Large intestine (tissue), 3 donors: ENCODE data around the gene ATP10D. TPM values are rescaled to one million over a fixed set of nuclear protein-coding genes. Genes with fewer than 3 reads are reported as not detected.
"Not testable (repeated sequence)": the region's sequence is repeated elsewhere in the genome, so short reads cannot be mapped to it uniquely, and the experiment has no call there.

Source experiments
- DNase-seq, 2 donors: peaks; one replicate each; pipeline versions ENCODE4 v3.0.0 to v3.0.0-alpha.2; 2013
- H3K27ac ChIP-seq: one replicate; pipeline ENCODE4 v1.5.1; 2013; ENCODE audit warnings: low read length
- H3K27me3 ChIP-seq: 2 replicates; pipeline ENCODE4 v1.6.1; 2013; ENCODE audit warnings: low read length; ENCODE audit not compliant: control insufficient read depth, insufficient read depth
- H3K36me3 ChIP-seq: 2 replicates; pipeline ENCODE4 v1.6.1; 2013; ENCODE audit warnings: low read length; ENCODE audit not compliant: control insufficient read depth, insufficient read depth
- H3K4me1 ChIP-seq: one replicate; pipeline ENCODE4 v1.6.1; 2013; ENCODE audit warnings: low read length; ENCODE audit not compliant: control insufficient read depth, insufficient read depth
- H3K4me3 ChIP-seq: one replicate; pipeline ENCODE4 v1.5.1; 2013; ENCODE audit warnings: low read length
- H3K9me3 ChIP-seq: one replicate; pipeline ENCODE4 v1.6.1; 2013; ENCODE audit warnings: mild to moderate bottlenecking, low read depth, low read length, moderate library complexity; ENCODE audit not compliant: control insufficient read depth
- WGBS: methylation state at CpG from one replicate; pipeline ENCODE4 v1.1.5; 2013; ENCODE audit warnings: low lambda C conversion rate; ENCODE audit not compliant: insufficient coverage; 5-methylcytosine and 5-hydroxymethylcytosine counted together
- polyA plus RNA-seq: library from polyadenylated mRNA; unstranded; fragments of 120-200 nt; gene quantifications from one replicate; pipeline ENCODE4 v1.2.1, GENCODE V29; 2013

ATP10D gene
- polyA plus RNA-seq, 1 donor: 16.2 TPM

DNA sequence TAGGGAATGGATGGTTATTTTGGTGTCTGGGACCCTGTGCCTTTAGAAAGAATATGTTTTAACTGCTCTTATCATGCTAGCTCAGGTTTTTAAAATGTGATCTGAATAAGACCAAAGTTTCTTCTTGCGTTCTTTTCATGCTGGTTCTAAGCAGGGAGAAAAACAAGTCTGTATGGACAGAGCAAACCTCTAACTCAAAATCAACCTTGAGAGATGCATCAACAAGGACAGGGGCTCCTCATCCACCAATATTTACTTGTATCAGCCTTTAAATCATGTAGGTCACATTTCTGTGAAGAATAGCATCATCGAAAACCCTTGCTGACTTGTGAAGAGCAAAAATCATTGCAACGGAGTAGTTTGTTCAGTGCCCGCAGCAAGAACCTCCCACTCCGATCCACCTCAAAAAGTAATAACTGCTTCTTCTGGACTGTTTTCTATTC, 1.2 kb downstream of the ATP10D start:
- Histone ChIP-seq H3K27me3 (no peaks in the 10 kb centered on the region), H3K4me3 (peak overlapping the region; percentile 66), H3K4me1 (no peaks in the 10 kb centered on the region), H3K27ac (peak overlapping the region; percentile 88), H3K36me3 (no peaks in the 10 kb centered on the region), H3K9me3 (no peaks in the 10 kb centered on the region)
- WGBS: 50% methylated on average over 2 of the region's 5 CpGs
- peak in 1 of 2 donors; percentile 35 for DNase-seq

DNA sequence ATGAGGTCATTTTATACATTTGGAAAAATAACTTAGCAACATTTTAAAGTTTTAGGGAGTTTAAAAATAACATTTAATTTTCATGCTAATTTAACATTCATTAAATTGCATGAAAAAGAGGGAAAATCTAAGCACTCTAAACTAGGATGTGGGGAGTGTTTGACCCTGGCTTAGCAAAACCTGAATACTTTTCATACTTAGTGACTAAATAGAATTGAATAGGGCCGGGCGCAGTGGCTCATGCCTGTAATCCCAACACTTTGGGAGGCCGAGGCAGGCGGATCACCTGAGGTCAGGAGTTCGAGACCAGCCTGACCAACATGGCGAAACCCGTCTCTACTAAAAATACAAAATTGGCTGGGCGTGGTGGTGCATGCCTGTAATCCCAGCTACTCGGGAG, 1.7 kb downstream of the ATP10D start:
- H3K4me3 ChIP-seq, H3K27ac ChIP-seq, H3K27me3 ChIP-seq, H3K9me3 ChIP-seq, DNase-seq, H3K36me3 ChIP-seq, H3K4me1 ChIP-seq: not testable (repeated sequence)
- no CpG with 5 or more reads among the region's 9 CpGs for WGBS

DNA sequence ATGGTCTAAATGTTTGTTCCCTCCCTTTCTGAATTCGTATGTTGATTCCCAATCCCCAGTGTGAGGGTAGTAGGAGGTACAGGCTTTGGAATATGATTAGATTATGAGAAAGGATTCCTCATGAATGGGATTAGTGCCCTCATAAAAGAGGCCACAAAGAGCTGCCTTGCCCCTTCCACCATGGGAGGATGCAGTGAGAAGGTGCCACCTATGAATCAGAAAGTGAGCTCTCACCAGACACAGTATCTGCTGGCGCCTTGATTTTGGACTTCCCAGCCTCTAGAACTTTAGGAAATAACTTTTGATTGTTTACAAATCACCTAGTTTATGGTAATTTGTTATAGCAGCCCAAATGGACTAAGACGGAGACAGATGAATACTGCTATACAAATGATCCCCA, 3.6 kb downstream of the ATP10D start:
- no peaks in the 10 kb centered on the region for H3K27me3 ChIP-seq
- DNase-seq: no peak
- no peaks in the 10 kb centered on the region for H3K9me3 ChIP-seq
- H3K36me3 ChIP-seq: no peaks in the 10 kb centered on the region
- no peak overlapping the region for H3K4me3 ChIP-seq
- no peak overlapping the region for H3K27ac ChIP-seq
- H3K4me1 ChIP-seq: no peaks in the 10 kb centered on the region
- 0% methylated on average over 1 of the region's 3 CpGs for WGBS

DNA sequence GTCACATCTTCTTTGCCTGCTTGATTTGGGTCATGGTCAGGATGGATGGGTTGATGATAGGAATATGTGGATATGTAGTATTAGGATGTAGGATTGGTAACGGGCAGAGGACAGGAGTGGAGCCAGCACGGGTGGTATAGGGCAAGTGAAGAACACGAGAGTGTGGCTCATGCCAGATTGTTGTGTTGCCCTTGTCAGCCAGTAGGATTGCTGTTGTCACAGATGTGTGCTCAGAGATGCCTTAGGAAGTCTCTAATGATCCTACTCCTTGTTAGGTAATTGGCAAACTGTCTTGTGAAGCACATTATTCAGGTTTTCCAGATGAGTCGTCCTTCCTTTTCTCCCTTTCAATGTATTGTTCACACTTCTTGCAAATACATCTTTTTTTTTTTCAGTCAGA, 5.5 kb downstream of the ATP10D start:
- DNase-seq: no peak
- no peak overlapping the region for H3K4me3 ChIP-seq
- no peaks in the 10 kb centered on the region for H3K9me3 ChIP-seq
- no peaks in the 10 kb centered on the region for H3K36me3 ChIP-seq
- no peak overlapping the region for H3K27ac ChIP-seq
- 73% methylated on average over 3 of the region's 4 CpGs for WGBS
- H3K27me3 ChIP-seq: no peaks in the 10 kb centered on the region
- H3K4me1 ChIP-seq: no peaks in the 10 kb centered on the region

DNA sequence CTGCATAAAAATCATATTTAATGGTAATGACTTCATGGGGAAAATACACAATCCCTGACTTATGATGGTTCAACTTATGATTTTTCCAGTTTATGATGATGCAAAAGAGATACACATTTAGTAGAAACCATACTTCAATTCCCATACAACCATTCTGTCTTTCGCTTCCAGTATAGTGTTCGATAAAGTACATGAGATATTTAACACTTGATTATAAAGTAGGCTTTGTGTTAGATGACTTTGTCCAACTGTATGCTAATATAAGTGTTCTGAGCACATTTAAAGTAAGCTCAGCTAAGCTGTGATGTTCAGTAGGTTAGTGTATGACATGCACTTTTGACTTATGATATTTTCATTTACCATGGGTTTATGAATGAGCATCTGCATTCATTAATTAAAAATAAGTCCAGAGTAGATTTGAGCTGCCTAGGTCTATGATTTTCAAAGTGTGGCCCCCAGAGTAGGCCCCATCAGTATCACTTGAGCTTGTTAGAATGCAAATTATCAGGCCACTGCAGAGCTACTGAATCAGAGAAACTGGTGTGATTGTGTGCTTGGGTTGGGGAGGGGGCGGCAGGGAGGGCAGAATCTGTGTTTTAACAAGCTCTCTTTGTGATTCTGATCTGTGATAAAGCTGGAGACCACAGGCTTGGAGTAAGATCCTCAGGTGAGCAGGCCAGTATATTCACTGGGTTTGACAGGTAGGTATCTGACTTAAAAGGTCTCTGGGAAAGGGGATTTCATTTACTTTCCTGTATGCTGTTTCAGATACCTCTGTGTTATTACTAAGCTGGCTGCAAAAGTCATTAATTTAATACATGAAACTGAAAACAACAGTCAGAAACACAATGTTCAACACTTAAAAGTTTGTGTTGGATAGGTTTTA, 8.4 kb downstream of the ATP10D start:
- H3K27ac ChIP-seq: no peak overlapping the region
- H3K36me3 ChIP-seq: no peaks in the 10 kb centered on the region
- no peaks in the 10 kb centered on the region for H3K4me1 ChIP-seq
- H3K9me3 ChIP-seq: no peaks in the 10 kb centered on the region
- H3K27me3 ChIP-seq: no peaks in the 10 kb centered on the region
- no peak overlapping the region for H3K4me3 ChIP-seq
- no peak for DNase-seq
- WGBS: 100% methylated on average over 2 of the region's 3 CpGs

DNA sequence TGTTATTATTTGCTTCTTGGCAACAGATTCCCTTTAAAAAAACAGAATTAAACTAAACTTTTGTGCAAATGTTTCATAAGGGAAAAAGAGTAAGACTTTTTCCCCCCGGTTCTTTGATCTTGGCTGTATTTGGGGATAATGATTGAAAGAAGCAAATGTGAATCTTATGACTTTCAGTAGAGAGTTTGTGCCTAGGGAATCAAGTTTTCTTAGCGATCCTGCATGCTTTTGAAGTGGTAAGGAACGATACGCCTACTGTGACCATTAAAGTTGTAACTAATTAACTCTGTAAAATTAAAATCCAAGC, 9.0 kb downstream of the ATP10D start:
- Histone ChIP-seq H3K27me3 (no peaks in the 10 kb centered on the region), H3K9me3 (no peaks in the 10 kb centered on the region), H3K36me3 (no peaks in the 10 kb centered on the region), H3K4me1 (no peaks in the 10 kb centered on the region), H3K4me3 (no peak overlapping the region), H3K27ac (no peak overlapping the region)
- DNase-seq: no peak
- no CpG with 5 or more reads among the region's 4 CpGs for whole genome bisulfite sequencing

DNA sequence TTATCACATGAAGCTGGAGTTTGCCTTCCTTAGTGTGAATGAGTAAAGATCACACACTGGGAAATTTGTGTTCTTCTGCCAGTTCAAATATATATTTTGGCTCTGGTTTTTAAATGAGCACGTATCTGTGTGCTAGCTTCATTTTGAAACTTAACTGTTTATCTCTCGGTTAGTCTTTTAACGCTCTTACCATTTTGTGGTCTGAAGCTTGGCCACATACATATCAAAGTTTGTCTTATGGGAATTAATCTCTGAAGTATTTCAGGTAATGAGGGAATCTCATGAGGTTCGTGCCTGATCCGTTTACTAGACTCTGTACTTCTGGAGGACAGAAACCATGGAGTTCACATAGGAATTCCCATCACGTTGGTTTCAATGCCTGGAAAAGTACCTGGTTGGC, 13.8 kb downstream of the ATP10D start:
- H3K36me3 ChIP-seq: no peaks in the 10 kb centered on the region
- H3K4me3 ChIP-seq: no peak overlapping the region
- WGBS: 80% methylated on average over 1 of the region's 6 CpGs
- no peak for DNase-seq
- no peaks in the 10 kb centered on the region for H3K27me3 ChIP-seq
- no peaks in the 10 kb centered on the region for H3K4me1 ChIP-seq
- no peak overlapping the region for H3K27ac ChIP-seq
- H3K9me3 ChIP-seq: no peaks in the 10 kb centered on the region

DNA sequence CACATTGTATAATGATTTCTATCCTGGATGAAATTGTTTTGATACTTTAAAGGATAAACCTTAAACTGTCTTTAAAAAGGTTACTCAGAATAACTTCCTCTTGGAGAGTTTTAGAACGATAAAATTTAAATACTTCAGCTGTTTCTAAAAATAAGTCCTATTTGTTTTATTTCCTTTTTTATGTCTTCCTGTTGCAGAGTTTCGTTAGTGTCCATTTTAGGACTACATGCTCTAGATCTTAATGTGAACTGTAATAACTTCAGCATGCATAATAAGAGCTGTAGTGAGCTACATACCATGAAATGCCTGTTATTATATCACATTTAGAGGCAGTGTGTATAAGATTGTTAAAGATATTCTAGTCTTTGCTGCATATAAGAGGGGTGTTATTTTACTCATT, 14.6 kb downstream of the ATP10D start:
- H3K27me3 ChIP-seq: no peaks in the 10 kb centered on the region
- no peaks in the 10 kb centered on the region for H3K36me3 ChIP-seq
- no peak for DNase-seq
- H3K9me3 ChIP-seq: no peaks in the 10 kb centered on the region
- no peak overlapping the region for H3K27ac ChIP-seq
- no peak overlapping the region for H3K4me3 ChIP-seq
- no peaks in the 10 kb centered on the region for H3K4me1 ChIP-seq
- 84% methylated on average over 2 of the region's 2 CpGs for WGBS

DNA sequence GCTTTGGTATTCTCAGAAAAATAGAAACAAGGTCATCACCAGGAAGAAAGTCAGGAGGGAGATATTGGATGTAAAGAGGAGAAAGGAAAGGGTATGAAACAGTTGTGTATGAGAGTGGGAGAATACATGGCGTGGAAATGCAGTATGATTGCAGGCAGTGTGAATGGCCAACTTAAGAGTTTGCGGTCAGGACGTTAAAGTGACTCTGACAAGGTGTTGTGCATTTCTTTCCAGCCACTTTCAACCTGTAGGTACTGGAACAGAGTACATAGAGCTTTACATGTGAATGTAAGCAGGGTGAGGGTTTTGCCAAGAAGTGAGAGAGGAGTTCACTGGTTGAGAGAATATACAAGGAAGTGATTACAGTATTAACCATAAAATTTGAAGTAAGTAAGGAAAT, 15.7 kb downstream of the ATP10D start:
- no peak for DNase-seq
- H3K4me1 ChIP-seq: no peaks in the 10 kb centered on the region
- H3K36me3 ChIP-seq: no peaks in the 10 kb centered on the region
- H3K27ac ChIP-seq: no peak overlapping the region
- no peaks in the 10 kb centered on the region for H3K27me3 ChIP-seq
- H3K4me3 ChIP-seq: no peak overlapping the region
- 63% methylated on average over 3 of the region's 3 CpGs for WGBS
- no peaks in the 10 kb centered on the region for H3K9me3 ChIP-seq

DNA sequence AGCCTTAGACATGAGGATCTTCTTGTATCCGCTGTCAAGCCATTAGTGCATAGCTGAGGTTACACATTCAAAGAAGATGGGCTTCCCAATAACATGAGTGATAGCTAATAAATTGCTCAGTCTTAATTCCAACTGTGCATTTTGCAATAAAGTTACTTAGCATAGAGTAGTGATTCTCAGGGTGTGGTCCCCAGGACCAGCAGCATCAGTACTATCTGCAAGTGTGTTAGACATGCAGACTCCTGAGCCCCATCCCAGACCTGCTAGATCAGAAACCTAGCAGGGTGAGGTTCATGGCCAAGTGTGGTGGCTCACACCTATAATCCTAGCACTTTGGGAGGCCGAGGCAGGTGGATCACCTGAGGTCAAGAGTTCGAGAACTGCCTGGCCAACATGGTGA, 20.1 kb downstream of the ATP10D start:
- no peak for DNase-seq
- no peak overlapping the region for H3K27ac ChIP-seq
- no CpG with 5 or more reads among the region's 3 CpGs for WGBS
- no peaks in the 10 kb centered on the region for H3K4me1 ChIP-seq
- H3K9me3 ChIP-seq: no peaks in the 10 kb centered on the region
- no peaks in the 10 kb centered on the region for H3K36me3 ChIP-seq
- H3K27me3 ChIP-seq: no peaks in the 10 kb centered on the region
- H3K4me3 ChIP-seq: no peak overlapping the region

DNA sequence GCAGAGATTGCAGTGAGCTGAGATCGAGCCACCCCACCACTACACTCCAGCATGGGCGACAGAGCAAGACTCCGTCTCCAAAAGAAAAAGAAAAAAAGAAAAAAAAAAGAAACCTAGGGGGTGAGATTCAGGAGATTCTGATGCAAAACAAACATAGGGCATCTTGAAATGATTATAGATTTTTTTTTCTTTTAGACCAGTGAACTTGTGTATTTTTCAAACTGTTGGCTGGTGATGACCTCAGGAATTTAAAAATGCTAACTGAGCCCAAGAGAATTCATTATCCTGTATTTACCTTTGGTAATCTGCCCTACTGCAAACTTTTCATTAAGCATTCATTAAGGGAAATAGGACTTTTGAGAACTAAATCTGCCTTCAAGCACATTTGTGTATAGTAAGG, 20.6 kb downstream of the ATP10D start:
- Histone ChIP-seq H3K27ac (no peak overlapping the region), H3K9me3 (no peaks in the 10 kb centered on the region), H3K4me1 (no peaks in the 10 kb centered on the region), H3K36me3 (no peaks in the 10 kb centered on the region), H3K27me3 (no peaks in the 10 kb centered on the region), H3K4me3 (no peak overlapping the region)
- no peak for DNase-seq
- no CpG with 5 or more reads among the region's 3 CpGs for WGBS
